ENCODE measurements around the gene REEP5. TPM values are rescaled to one million over a fixed set of nuclear protein-coding genes. Genes with fewer than 3 reads are reported as not detected.
"Not testable (repeated sequence)": the region's sequence is repeated elsewhere in the genome, so short reads cannot be mapped to it uniquely, and the experiment has no call there.

The REEP5 gene
- total RNA-seq, 1 donor from 2014 or later = 45.3 TPM

GRCh38 chr5:112933105-112933504 lies 11.1 kb upstream of the REEP5 start:
- no peak for DNase-seq

GRCh38 chr5:112931473-112931872 lies 9.4 kb upstream of the REEP5 start:
- DNase-seq = no peak

GRCh38 chr5:112930082-112930344 lies 8.0 kb upstream of the REEP5 start:
- DNase-seq = no peak

GRCh38 chr5:112929336-112930081 lies 7.5 kb upstream of the REEP5 start:
- DNase-seq = no peak

GRCh38 chr5:112923988-112924387 lies 2.0 kb upstream of the REEP5 start:
- DNase-seq = no peak

- no peak for DNase-seq
Measured at GRCh38 chr5:112923148-112923917, 1.3 kb upstream of the REEP5 start.

- DNase-seq = peak; percentile 82
Measured at GRCh38 chr5:112921026-112921832, 798 bp downstream of the REEP5 start.

GRCh38 chr5:112919972-112920371 lies 2.1 kb downstream of the REEP5 start:
- DNase-seq = no peak

GRCh38 chr5:112918679-112919078 lies 3.3 kb downstream of the REEP5 start:
- DNase-seq = no peak

- DNase-seq = no peak
Measured at GRCh38 chr5:112918136-112918535, 3.9 kb downstream of the REEP5 start.

GRCh38 chr5:112917453-112917995 lies 4.5 kb downstream of the REEP5 start:
- no peak for DNase-seq

GRCh38 chr5:112915831-112916230 lies 6.2 kb downstream of the REEP5 start:
- DNase-seq = no peak

- DNase-seq = no peak
Measured at GRCh38 chr5:112914584-112914983, 7.4 kb downstream of the REEP5 start.

GRCh38 chr5:112910529-112910928 lies 11.5 kb downstream of the REEP5 start:
- no peak for DNase-seq

- DNase-seq = no peak
Measured at GRCh38 chr5:112908854-112909253, 13.2 kb downstream of the REEP5 start.

GRCh38 chr5:112907166-112907631 lies 14.8 kb downstream of the REEP5 start:
- peak; percentile 67 for DNase-seq

- DNase-seq = no peak
Measured at GRCh38 chr5:112906637-112907036, 15.4 kb downstream of the REEP5 start.

- not testable (repeated sequence) for DNase-seq
Measured at GRCh38 chr5:112904996-112905395, 17.0 kb downstream of the REEP5 start.

- no peak for DNase-seq
Measured at GRCh38 chr5:112902561-112902960, 19.5 kb downstream of the REEP5 start.

GRCh38 chr5:112895682-112896081 lies 26.3 kb downstream of the REEP5 start:
- DNase-seq = peak; percentile 22

GRCh38 chr5:112892776-112893175 lies 29.3 kb downstream of the REEP5 start:
- DNase-seq = no peak

GRCh38 chr5:112892066-112892465 lies 30.0 kb downstream of the REEP5 start:
- not testable (repeated sequence) for DNase-seq

GRCh38 chr5:112886975-112887374 lies 35.1 kb downstream of the REEP5 start:
- DNase-seq = no peak

All from tongue (tissue), 2 donors.